Measurements from ENCODE around the gene AKNA. TPM values are rescaled to one million over a fixed set of nuclear protein-coding genes. Genes with fewer than 3 reads are reported as not detected.

The AKNA gene, protein sequence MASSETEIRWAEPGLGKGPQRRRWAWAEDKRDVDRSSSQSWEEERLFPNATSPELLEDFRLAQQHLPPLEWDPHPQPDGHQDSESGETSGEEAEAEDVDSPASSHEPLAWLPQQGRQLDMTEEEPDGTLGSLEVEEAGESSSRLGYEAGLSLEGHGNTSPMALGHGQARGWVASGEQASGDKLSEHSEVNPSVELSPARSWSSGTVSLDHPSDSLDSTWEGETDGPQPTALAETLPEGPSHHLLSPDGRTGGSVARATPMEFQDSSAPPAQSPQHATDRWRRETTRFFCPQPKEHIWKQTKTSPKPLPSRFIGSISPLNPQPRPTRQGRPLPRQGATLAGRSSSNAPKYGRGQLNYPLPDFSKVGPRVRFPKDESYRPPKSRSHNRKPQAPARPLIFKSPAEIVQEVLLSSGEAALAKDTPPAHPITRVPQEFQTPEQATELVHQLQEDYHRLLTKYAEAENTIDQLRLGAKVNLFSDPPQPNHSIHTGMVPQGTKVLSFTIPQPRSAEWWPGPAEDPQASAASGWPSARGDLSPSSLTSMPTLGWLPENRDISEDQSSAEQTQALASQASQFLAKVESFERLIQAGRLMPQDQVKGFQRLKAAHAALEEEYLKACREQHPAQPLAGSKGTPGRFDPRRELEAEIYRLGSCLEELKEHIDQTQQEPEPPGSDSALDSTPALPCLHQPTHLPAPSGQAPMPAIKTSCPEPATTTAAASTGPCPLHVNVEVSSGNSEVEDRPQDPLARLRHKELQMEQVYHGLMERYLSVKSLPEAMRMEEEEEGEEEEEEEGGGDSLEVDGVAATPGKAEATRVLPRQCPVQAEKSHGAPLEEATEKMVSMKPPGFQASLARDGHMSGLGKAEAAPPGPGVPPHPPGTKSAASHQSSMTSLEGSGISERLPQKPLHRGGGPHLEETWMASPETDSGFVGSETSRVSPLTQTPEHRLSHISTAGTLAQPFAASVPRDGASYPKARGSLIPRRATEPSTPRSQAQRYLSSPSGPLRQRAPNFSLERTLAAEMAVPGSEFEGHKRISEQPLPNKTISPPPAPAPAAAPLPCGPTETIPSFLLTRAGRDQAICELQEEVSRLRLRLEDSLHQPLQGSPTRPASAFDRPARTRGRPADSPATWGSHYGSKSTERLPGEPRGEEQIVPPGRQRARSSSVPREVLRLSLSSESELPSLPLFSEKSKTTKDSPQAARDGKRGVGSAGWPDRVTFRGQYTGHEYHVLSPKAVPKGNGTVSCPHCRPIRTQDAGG (N-terminal part only)
- total RNA-seq (100 to 1,000 TPM; 263 to 323 TPM), total RNA-seq (529 to 549 reads per million in 2 donors)

DNA sequence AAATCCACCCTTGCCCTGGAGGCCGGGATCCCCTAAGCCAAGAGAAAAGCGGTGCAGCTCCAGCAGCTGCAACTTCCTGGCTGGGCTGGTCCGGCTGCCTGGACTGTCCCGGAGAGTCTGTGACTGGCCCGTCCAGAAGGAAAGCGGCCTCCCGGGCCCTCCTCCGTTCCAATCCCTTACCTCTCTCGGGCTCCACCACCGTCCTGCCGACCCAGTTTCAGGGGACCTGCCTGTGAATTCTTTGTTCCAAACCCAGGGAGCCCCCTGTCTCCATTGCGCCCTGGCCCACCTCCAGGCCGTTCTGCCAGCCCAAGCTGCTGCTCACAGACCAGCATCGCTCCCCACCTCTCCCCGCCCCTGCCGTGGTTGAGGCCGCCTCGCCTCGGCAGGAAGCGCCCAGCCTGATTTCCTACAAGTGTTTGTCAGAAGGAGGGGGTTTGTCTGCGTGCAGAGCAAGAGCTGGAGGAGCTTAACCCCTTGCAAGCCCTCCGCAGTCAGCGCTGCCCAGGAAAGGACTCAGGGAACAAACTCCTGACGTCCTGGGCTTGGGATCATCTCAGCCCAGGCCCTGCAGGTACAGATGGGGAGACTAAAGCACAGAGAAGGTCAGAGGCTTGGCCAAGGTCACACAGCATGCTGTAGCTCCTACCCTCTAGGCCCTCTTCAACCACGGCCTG is at the start of gene AKNA:
TSS of gene AKNA (minus strand) at position 303 of the 677 bp plus-strand sequence. CDS start 6,649 bp downstream, outside the sequence.
- peak within 1 kb of the TSS; percentile 100 for H3K4me3 Mint-ChIP-seq
- peaks cover 21% of the 10 kb centered on the region for H3K36me3 Mint-ChIP-seq (ENCODE audit: low read depth)
- H3K9me3 ChIP-seq (ENCODE audit: control insufficient read depth, low read length, poor library complexity, severe bottlenecking), result no peaks in the 10 kb centered on the region
- no peaks in the 10 kb centered on the region for H3K27me3 Mint-ChIP-seq
- DNase-seq (peak; percentile 61 to 73 (median 69)), ATAC-seq (peak; percentile 43)
- peaks cover 79% of the 10 kb centered on the region for H3K4me1 Mint-ChIP-seq
- peak within 1 kb of the TSS; percentile 99 for H3K27ac Mint-ChIP-seq

DNA sequence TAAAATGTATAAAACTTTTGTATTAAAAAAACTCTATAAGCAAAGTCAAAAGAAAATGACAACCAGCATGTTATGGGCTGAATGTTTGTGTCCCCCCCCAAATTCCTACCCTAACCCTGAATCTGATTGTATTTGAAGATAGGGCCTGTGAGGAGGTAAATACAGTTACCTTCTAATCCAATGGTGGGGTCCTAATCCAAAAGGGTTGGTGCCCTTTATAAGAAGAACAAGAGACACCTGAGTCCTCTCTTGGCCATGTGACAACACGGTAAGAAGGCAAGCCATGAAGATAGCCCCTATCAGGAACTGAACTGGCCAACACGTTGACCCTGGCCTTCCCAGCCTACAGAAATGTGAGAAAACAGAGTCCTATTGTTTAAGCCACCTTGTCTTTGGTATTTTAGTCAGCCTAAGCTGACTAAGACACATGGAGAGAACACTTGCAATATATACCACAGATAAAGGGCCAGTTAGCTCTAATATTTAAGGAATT is 49.7 kb upstream of the AKNA start:
- no peak for ATAC-seq
- no peaks in the 10 kb centered on the region for H3K9me3 ChIP-seq (ENCODE audit: control insufficient read depth, low read length, poor library complexity, severe bottlenecking)
- Mint-ChIP-seq H3K36me3 (ENCODE audit: low read depth) (no peaks in the 10 kb centered on the region), H3K27ac (no peak overlapping the region), H3K4me3 (no peak overlapping the region), H3K4me1 (no peaks in the 10 kb centered on the region), H3K27me3 (peaks cover 5% of the 10 kb centered on the region)
- DNase-seq, result no peak

DNA sequence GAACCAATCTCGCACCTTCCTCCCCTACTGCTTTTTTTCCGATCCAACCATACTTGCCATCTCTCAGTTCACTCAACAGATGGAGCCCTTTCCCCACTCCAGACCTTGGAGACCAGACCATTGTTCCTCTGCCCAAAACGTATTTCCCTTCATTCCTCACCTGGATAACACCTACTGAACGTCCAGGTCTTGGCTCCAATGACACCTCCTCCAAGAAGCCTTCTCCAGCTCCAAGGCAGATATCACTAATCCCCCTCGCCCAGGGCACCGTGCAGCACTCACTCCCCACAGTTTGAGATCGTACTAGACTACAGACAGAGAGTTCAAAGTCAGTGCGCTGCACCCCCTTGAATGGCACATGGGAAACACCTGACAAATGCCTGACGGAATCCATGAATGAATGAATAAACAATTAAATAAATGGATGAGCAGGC is 47.1 kb upstream of the AKNA start:
- Mint-ChIP-seq H3K27ac (no peak overlapping the region), H3K27me3 (peaks cover 7% of the 10 kb centered on the region), H3K4me1 (peaks cover 2% of the 10 kb centered on the region), H3K4me3 (no peak overlapping the region), H3K36me3 (ENCODE audit: low read depth) (no peaks in the 10 kb centered on the region)
- ATAC-seq (no peak), DNase-seq (no peak)
- no peaks in the 10 kb centered on the region for H3K9me3 ChIP-seq (ENCODE audit: control insufficient read depth, low read length, poor library complexity, severe bottlenecking)

DNA sequence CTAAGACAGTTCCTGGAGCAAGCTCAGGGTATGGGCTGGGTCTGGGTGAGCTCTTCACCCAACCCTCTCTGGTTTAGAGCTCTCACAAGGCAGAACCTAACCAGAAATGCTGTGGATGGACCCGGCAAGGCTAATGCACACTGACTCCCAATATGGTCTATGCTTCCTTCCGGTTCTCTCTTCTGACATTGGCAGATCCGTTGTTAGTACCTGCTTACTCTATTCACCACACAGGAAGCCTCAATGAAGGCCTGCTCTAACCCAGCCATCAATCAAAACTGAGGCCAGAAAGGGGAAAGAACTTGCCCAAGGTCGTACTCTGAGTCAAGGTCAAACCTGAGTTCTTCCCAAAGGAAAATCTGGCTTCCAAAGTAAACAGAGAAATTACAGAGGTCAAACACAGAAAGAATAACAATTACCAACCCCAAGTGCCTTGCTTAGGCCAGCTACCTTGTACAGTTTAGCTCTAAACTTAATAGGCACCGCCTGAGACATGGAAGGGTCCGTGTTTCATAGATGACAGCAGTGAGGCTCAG is 46.0 kb upstream of the AKNA start:
- Mint-ChIP-seq H3K4me3 (no peak overlapping the region), H3K4me1 (peaks cover 2% of the 10 kb centered on the region), H3K27me3 (peaks cover 12% of the 10 kb centered on the region), H3K27ac (no peak overlapping the region), H3K36me3 (ENCODE audit: low read depth) (no peaks in the 10 kb centered on the region)
- ATAC-seq (peak; percentile 47), DNase-seq (no peak)
- H3K9me3 ChIP-seq (ENCODE audit: control insufficient read depth, low read length, poor library complexity, severe bottlenecking), result no peaks in the 10 kb centered on the region

DNA sequence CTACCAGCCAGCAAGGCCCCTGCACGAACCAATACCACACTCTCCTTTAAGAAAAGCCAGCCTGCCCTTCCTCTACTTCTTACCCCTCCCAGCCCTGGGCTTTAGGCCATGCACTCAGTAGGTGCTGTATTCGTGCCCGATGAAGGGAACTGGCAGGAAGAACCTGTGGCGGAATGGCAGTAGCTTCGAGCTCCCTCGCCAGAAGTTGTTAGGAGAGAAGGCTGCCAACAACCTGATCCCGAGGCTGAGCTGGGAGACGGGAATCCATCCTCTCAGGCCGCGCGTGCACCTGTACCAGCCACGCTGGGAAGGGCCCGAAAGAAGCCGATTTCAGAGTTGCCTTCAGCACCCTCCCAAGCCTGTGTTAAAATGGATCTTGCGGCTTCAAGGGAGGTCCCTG is 45.3 kb upstream of the AKNA start:
- no peak for DNase-seq
- H3K9me3 ChIP-seq (ENCODE audit: control insufficient read depth, low read length, poor library complexity, severe bottlenecking), result no peaks in the 10 kb centered on the region
- peaks cover 12% of the 10 kb centered on the region for H3K27me3 Mint-ChIP-seq
- ATAC-seq, result no peak
- H3K4me3 Mint-ChIP-seq, result no peak overlapping the region
- H3K27ac Mint-ChIP-seq, result no peak overlapping the region
- H3K36me3 Mint-ChIP-seq (ENCODE audit: low read depth), result peaks cover 3% of the 10 kb centered on the region
- peaks cover 2% of the 10 kb centered on the region for H3K4me1 Mint-ChIP-seq

DNA sequence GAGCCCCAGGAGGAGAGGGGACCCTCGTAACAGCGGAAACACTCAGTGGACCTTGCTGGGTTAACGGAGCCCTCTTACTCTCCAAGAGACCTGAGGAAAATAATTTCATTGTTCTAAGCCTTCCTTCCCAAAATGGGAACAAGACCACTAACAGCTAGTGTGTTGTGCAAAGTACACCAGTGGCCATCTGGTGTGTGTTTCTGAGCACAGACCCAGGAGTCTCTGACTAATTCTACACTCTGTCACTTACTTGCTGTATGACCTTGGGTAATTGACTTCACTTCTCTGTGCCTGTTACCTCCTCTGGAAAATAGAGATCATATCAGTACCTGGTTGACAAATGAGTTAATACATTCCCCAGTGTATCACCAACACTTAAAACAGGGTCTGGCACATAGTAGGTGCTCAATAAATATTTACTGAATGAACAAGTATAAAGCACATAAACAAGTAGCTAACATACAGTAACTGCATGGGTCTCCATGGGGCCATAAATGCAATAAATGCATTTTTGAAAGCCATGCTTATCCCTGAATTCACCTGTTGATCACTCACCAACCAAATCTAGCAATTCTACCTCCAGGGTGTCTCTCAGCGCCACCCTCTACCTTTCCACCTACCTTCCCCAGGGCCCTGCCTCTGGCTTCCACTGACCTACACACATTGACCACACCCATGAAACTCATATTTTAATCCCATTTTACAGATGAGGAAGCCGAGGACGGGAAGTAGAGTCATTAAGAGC is 44.7 kb upstream of the AKNA start:
- no peak for DNase-seq
- no peak overlapping the region for H3K4me3 Mint-ChIP-seq
- H3K9me3 ChIP-seq (ENCODE audit: control insufficient read depth, low read length, poor library complexity, severe bottlenecking), result no peaks in the 10 kb centered on the region
- H3K27me3 Mint-ChIP-seq, result peaks cover 8% of the 10 kb centered on the region
- no peak for ATAC-seq
- H3K4me1 Mint-ChIP-seq, result peaks cover 2% of the 10 kb centered on the region
- H3K36me3 Mint-ChIP-seq (ENCODE audit: low read depth), result peaks cover 3% of the 10 kb centered on the region
- no peak overlapping the region for H3K27ac Mint-ChIP-seq

DNA sequence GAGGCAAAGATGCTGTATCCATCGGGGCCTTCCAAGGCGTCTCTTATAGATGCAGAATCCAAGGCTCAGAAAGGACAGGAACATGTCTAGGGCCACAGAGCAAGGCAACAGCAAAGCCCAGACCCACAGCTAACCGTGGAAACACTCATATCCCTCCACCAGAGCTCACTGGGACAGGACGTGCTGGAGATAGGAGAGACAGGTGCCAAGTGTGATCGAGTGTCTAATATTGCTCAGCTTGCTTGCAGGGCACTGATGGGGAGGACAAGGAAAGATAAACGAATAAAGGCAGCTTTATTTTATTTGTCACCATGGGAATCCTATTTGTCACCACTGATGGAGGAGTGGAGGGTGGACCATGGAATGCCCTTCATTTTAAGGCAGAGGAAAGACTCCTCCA is 44.0 kb upstream of the AKNA start:
- Mint-ChIP-seq H3K36me3 (ENCODE audit: low read depth) (peaks cover 3% of the 10 kb centered on the region), H3K4me3 (no peak overlapping the region), H3K4me1 (peaks cover 2% of the 10 kb centered on the region), H3K27me3 (peaks cover 8% of the 10 kb centered on the region), H3K27ac (no peak overlapping the region)
- ATAC-seq (no peak), DNase-seq (no peak)
- no peaks in the 10 kb centered on the region for H3K9me3 ChIP-seq (ENCODE audit: control insufficient read depth, low read length, poor library complexity, severe bottlenecking)

DNA sequence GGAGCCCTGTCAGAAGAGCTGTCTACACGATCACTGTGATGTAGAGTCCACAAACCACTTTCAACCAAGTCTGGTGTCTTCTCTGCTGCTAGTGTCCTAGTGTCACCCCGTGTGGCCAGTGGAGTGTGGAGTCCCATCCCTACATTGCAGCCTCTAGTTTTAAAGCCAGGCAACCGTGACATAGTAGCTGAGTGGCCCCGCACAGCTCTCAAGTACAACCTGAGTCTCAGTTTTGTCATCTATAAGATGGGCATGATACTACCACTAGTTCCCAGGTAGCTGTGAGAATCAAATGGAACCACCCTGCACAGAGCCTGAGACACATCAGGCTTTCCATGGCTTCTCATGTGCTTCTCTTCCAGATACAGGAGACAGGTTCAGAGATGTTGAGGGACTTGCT is 43.2 kb upstream of the AKNA start:
- H3K9me3 ChIP-seq (ENCODE audit: control insufficient read depth, low read length, poor library complexity, severe bottlenecking), result no peaks in the 10 kb centered on the region
- peaks cover 8% of the 10 kb centered on the region for H3K27me3 Mint-ChIP-seq
- peaks cover 2% of the 10 kb centered on the region for H3K4me1 Mint-ChIP-seq
- DNase-seq (no peak), ATAC-seq (no peak)
- no peak overlapping the region for H3K27ac Mint-ChIP-seq
- H3K36me3 Mint-ChIP-seq (ENCODE audit: low read depth), result peaks cover 3% of the 10 kb centered on the region
- no peak overlapping the region for H3K4me3 Mint-ChIP-seq

DNA sequence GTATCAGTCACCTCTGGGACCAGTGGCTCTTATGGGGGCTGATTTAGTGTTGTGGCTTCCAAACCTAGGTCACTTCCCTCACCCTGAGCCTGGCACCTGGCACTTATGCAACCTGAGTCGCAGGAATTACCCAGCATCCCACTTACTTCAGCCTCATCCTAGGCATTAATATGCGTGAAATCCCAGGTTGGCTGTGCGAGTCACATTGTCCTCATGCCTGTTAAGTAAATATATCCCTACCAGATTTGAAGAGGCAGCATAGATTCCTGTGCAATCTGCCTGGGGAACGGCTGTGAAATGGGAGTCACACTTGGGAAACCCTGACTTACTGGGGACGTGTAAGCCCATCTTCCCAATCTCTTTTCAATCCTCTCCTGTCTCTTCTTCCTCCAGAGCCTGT is 42.7 kb upstream of the AKNA start:
- H3K4me1 Mint-ChIP-seq, result peaks cover 2% of the 10 kb centered on the region
- no peak overlapping the region for H3K27ac Mint-ChIP-seq

DNA sequence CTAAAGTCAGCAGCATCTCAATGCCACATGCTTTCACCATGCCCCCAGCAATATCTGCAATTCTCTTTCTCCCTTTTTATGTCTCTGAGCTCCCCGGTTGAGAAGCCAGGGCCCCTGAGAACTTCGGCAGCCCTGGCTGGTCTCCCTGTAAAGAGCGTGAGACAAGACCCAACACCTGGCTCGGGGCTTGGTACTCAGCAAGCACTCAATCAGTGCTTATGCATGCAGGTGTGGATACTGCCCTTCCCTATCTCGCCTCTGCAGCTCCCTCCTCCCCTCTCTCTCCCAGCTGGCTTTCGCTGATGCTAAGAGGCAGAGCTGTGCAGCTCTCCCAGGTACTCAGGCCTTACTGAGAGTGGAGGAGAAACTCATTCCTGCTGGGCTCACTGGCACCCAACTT is 41.7 kb upstream of the AKNA start:
- H3K9me3 ChIP-seq (ENCODE audit: control insufficient read depth, low read length, poor library complexity, severe bottlenecking), result no peaks in the 10 kb centered on the region
- Mint-ChIP-seq H3K27me3 (peaks cover 12% of the 10 kb centered on the region), H3K4me1 (peaks cover 2% of the 10 kb centered on the region), H3K4me3 (no peak overlapping the region), H3K36me3 (ENCODE audit: low read depth) (peaks cover 3% of the 10 kb centered on the region), H3K27ac (peak overlapping the region; percentile 27)
- DNase-seq (no peak), ATAC-seq (no peak)

More for the DNA sequence above, 42.7 kb upstream of the AKNA start:
- H3K27me3 Mint-ChIP-seq, result peaks cover 8% of the 10 kb centered on the region
- DNase-seq (no peak), ATAC-seq (no peak)
- H3K36me3 Mint-ChIP-seq (ENCODE audit: low read depth), result peaks cover 3% of the 10 kb centered on the region
- H3K4me3 Mint-ChIP-seq, result no peak overlapping the region
- no peaks in the 10 kb centered on the region for H3K9me3 ChIP-seq (ENCODE audit: control insufficient read depth, low read length, poor library complexity, severe bottlenecking)

DNA sequence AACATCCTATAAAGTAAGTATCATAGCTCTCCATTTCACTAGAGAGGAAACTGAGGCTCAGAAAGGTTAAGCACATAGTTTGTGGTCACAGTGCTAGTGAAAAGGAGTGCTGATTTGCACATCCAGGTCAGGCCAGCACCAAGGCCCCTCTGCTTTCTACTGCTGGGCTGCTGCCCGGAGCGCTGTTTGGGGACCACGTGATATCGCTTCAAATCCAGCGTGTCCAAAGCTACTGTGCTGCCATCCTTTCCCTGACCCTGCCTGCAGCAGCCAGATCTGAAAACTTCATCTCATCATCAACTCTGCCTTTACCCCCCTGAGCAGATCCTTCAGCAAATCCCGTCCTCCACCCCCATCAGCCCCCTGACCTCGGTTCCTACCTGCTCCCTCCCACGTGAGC is 40.7 kb upstream of the AKNA start:
- Mint-ChIP-seq H3K27ac (no peak overlapping the region), H3K36me3 (ENCODE audit: low read depth) (peaks cover 3% of the 10 kb centered on the region), H3K27me3 (peaks cover 12% of the 10 kb centered on the region), H3K4me1 (peaks cover 2% of the 10 kb centered on the region), H3K4me3 (no peak overlapping the region)
- no peak for DNase-seq
- no peak for ATAC-seq
- no peaks in the 10 kb centered on the region for H3K9me3 ChIP-seq (ENCODE audit: control insufficient read depth, low read length, poor library complexity, severe bottlenecking)

DNA sequence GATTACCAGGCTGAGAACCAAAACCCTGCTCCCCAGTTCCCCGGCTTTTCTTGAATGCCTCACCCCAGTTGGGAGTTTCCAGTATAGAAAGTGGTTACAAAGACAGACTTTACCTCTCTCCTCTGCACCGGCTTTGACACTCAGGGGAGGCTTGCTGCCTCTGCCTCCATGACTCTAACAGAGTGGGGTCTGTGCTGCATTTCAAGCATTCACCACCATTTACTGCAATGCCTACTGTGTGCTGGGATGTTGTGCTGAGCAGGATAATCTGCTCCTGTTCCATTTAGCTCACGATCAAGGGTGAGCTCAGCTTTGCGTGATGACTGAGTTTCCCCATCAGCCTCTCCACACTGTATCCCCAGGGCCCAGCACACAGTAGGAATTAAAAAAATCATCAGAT is 39.9 kb upstream of the AKNA start:
- DNase-seq (no peak), ATAC-seq (no peak)
- Mint-ChIP-seq H3K36me3 (ENCODE audit: low read depth) (peaks cover 3% of the 10 kb centered on the region), H3K27ac (no peak overlapping the region), H3K27me3 (peaks cover 12% of the 10 kb centered on the region), H3K4me3 (no peak overlapping the region), H3K4me1 (peaks cover 2% of the 10 kb centered on the region)
- H3K9me3 ChIP-seq (ENCODE audit: control insufficient read depth, low read length, poor library complexity, severe bottlenecking), result no peaks in the 10 kb centered on the region

Measured in T-helper 17 cell (primary cell).